Stimulated activated CD8-positive, alpha-beta memory T cell treated with anti-CD3 and anti-CD28 coated beads, Interleukin-4, amount 100 ng/mL, for 4 hours (primary cell): Measurements from ENCODE around the gene SMIM41.
"Not testable (repeated sequence)": the region's sequence is repeated elsewhere in the genome, so short reads cannot be mapped to it uniquely, and the experiment has no call there.

Source experiments
- DNase-seq, 2 donors: peaks; one replicate each; pipeline ENCODE4 v3.0.0-alpha.2; 2020; ENCODE audit warnings: low read depth in 2 of 2, low spot score in 1 of 2

SMIM41 gene

GRCh38 chr12:52084491-52085231 is 5.2 kb downstream of the SMIM41 start:
- no peak for DNase-seq

GRCh38 chr12:52085682-52086180 is 6.2 kb downstream of the SMIM41 start:
- DNase-seq, result no peak

GRCh38 chr12:52086366-52086765 is 6.9 kb downstream of the SMIM41 start:
- DNase-seq, result no peak

- no peak for DNase-seq
These were observed 7.7 kb downstream of the SMIM41 start for GRCh38 chr12:52086944-52087835.

GRCh38 chr12:52087961-52088820 is 8.7 kb downstream of the SMIM41 start:
- DNase-seq, result no peak

- DNase-seq, result no peak
These were observed 10.0 kb downstream of the SMIM41 start for GRCh38 chr12:52089491-52089890.

GRCh38 chr12:52090291-52090690 is 10.8 kb downstream of the SMIM41 start:
- DNase-seq, result no peak

GRCh38 chr12:52091061-52091460 is 11.6 kb downstream of the SMIM41 start:
- no peak for DNase-seq

- DNase-seq, result no peak
These were observed 12.4 kb downstream of the SMIM41 start for GRCh38 chr12:52091869-52092268.

- DNase-seq, result no peak
These were observed 13.8 kb downstream of the SMIM41 start for GRCh38 chr12:52093346-52093745.

- DNase-seq, result no peak
These were observed 17.0 kb downstream of the SMIM41 start for GRCh38 chr12:52096332-52097044.

GRCh38 chr12:52097045-52097666 is 17.7 kb downstream of the SMIM41 start:
- no peak for DNase-seq

GRCh38 chr12:52104431-52105089 is 25.1 kb downstream of the SMIM41 start:
- DNase-seq, result not testable (repeated sequence)

- DNase-seq, result peak; percentile 24 to 33
These were observed 37.0 kb downstream of the SMIM41 start for GRCh38 chr12:52116222-52117125.

- DNase-seq, result not testable (repeated sequence)
These were observed 38.4 kb downstream of the SMIM41 start for GRCh38 chr12:52117806-52118475.

- no peak for DNase-seq
These were observed 40.1 kb downstream of the SMIM41 start for GRCh38 chr12:52119398-52120254.
